ENCODE data around the gene FAM217B.

Gene FAM217B, protein sequence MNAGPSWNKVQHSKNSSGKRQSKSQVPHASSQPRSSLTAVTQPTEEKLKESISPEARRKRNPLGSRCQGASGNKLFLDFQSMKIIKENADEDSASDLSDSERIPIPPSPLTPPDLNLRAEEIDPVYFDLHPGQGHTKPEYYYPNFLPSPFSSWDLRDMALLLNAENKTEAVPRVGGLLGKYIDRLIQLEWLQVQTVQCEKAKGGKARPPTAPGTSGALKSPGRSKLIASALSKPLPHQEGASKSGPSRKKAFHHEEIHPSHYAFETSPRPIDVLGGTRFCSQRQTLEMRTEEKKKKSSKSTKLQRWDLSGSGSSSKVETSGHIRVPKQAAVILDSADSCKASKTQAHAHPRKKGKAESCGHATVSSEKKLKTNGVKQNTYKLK

DNA sequence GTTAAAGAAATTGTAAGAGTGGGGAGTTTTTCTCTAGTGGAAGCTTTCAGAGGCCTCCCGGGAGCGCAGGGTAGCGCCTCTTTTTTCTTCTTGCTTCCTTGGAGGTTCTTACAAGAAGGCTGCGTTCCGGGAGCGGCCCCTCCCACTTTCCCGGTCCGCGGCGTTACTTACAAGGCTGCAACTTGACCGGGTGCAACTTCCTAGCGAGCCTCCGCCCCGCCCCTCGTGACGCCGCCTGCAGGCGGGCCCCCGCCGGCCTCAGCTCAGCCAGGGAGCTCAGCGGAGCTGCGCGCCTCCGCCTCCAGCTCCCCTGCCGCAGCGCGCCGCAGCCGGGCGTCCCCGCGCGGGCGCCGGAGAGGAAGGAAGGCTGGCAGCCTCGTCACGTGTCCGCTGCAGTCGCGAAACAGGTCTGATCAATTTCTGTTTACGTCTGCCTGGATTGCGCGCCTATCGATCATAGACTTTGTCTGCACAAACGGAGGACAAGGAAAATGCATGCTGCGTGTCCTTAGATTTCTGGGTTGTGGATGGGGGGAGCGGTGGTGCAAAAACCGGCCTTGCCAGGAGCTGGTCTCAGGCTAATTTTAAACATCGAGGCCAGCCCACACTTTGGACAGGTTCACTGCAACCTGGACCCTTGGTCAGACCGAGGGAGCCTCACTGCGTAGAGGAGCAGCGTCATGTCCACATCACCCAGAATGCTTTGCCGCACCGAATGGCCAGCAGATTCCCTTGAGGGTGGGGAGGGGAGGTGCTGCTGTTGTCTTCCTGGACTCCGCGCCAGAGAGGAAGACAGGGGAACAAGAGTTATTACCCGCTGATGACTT lies at the start of gene FAM217B, which contains the start of gene PPP1R3D:
TSS of gene FAM217B (plus strand) at position 261 of the 827 bp plus-strand sequence. CDS start 3,555 bp downstream, outside the sequence.
TSS of gene PPP1R3D (minus strand) at position 177 of the 827 bp plus-strand sequence. CDS start 374 bp downstream, outside the sequence.
- peak; percentile 85 for DNase-seq (ENCODE audit: low spot score)
- peak; percentile 63 for FAIRE-seq

DNA sequence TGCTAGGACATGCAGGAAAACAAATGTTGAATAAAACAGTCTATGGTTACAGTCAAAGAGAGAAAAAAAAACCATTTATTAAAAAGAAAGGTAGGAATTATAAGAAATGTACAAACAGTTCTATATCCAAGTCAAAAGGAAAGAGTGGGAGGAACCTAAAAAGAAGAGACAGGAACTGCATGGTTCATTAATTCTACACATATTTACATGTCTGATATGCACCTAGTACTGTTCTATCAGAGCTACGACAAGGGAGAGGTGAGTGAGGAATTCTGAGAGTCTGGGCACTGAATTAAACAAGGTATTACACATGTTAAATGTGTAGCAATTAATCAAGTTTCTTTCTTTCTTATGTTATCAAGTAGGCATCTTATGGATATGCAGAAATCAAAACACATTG lies 48.6 kb upstream of the FAM217B start:
- no peak for FAIRE-seq
- no peak for DNase-seq (ENCODE audit: low spot score)

DNA sequence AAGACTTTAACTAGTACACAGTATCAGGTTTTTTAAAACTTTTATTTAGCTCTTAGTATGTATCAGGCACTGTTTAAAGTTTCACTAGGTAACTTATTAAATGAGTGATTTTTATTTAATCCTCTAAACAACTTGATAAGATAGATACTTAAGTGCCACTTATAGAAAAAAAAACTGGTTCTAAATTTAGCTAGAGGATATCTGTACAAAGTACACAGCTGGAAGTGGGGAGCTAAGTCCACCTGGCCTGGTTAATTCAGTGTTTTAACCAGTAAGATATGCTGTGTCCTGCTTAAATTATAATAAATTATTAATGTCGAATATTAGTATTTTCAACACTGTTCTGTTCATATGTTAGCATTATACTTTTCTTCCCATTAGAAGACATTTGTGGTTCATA lies 44.3 kb upstream of the FAM217B start:
- FAIRE-seq (no peak), DNase-seq (ENCODE audit: low spot score) (no peak)

DNA sequence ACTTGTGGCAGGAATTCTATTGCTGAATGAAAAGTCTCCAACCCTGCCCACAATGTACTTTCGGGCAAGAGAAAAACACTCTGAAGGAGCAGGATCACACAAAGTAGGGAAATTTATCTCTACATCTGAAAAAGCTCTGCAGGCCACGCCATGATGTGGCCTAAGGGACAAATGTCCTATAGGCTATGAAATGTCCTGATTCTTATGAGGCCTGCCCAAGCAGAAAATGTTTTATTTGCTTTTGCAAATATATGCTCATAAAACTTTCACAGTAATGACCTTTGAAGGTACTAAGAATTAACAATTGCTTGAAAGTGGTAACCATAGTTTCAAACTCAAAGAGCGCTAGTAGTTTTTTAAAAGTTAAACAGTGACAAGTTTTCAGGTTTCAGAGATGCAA lies 37.7 kb upstream of the FAM217B start:
- DNase-seq (ENCODE audit: low spot score) (no peak), FAIRE-seq (no peak)

DNA sequence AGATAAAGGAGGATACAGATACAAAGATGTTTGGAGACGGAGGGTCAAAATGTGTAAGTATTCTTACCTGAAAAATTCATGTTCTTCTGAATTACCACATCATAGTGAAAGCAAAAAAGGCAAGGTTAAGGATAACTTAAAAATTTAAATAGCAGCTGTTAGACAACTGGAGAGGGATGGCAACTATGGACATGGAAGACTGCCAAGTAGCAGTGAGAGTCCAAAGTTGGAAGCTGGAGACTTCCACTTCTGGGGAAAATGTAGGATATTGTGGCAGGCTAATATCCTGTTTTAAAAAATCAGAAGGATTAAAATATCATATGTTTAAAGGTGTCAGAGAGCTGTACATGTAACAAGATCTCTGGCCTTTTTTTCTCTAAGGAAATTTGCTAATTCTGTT lies 36.6 kb upstream of the FAM217B start:
- no peak for DNase-seq (ENCODE audit: low spot score)

DNA sequence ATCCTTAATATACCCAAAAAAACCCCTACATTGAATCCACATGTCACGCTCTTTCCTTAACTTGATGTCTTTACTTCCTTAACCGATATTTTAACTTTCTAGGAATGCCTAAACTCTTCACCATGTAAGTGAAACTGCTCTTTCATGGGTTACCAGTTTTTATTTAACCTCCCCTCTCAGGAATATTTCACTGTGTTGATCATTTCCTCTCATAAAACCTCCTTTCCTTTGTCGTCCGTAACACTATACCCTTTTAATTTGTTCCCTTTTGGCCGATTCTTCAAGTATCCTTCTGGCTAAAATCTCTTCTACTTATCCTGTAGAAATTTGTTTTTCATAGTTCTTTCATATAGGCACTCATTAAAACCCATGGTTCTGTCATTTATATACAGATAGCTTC lies 31.3 kb upstream of the FAM217B start:
- DNase-seq (ENCODE audit: low spot score) (no peak), FAIRE-seq (no peak)

More for the DNA sequence above, 36.6 kb upstream of the FAM217B start:
- FAIRE-seq: no peak

DNA sequence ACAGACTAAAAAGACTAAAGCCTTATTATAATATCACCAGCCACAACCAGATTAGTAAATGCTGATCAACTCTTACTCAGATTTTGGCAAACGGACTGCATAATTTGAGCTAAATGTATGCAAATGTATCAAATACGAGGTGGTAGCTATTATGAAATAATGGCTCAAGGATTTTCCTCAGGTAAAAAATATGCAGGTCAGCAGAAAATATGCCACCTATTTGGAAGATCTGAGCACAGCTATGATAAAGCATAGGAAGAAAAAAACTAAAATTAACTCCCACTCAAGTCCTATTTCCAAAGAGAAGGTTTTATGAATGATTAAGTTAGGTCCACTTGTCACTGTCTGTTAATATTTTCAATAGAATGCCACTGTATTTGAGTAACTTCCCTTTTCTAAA lies 29.1 kb upstream of the FAM217B start:
- FAIRE-seq (no peak), DNase-seq (ENCODE audit: low spot score) (no peak)

DNA sequence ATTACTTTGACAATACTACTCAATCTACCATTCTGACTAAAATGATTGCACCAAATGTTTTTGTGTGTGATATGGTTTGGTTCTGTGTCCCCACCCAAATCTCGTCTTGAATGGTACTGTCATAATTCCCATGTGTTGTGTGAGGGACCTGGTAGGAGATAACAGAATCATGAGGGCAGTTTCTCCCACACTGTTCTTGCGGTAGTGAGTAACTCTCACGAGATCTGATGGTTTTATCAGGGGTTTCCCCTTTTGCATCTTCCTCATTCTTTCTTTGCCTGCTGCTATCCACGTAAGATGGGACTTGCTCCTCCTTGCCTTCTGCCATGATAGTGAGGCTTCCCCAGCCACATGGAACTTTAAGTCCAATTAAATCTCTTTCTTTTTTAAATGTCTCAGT lies 27.6 kb upstream of the FAM217B start:
- no peak for DNase-seq (ENCODE audit: low spot score)
- FAIRE-seq: no peak

DNA sequence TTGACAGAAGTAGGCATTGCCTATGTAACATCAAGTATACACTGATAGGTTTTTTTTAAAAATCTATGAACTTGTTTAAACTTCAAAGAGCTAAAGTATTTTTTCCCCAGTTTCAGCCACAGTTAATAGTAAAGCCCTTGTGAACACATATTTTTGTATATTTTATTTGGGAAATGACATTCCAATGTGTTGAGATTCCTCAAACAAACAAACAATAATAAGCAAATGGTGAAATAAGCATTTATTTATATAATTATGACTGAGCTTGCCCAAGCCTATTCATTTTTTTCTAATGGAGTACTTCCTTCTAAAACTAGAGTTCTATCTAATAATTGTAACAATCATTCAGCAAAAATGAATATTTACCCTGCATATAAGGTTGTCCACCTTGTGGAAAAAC lies 19.2 kb upstream of the FAM217B start:
- no peak for FAIRE-seq
- no peak for DNase-seq (ENCODE audit: low spot score)

DNA sequence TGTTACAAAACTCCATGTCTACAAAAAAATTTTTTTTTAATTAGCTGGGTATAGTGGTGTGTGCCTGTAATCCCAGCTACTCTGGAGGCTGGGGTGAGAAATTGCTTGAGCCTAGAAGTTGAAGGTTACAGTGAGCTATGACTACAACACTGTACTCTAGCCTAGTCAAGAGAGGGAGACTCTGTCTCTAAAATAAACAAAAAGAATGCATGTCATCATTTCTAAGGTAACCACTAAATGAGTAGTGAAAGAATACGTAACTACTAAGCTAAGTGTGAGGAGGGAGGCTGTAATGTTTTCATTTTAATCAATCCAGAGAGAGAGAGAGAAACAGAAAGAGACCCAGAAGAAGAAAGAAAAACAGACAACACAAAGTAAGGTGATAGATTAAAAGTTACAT lies 16.7 kb upstream of the FAM217B start:
- DNase-seq (ENCODE audit: low spot score): no peak
- no peak for FAIRE-seq

DNA sequence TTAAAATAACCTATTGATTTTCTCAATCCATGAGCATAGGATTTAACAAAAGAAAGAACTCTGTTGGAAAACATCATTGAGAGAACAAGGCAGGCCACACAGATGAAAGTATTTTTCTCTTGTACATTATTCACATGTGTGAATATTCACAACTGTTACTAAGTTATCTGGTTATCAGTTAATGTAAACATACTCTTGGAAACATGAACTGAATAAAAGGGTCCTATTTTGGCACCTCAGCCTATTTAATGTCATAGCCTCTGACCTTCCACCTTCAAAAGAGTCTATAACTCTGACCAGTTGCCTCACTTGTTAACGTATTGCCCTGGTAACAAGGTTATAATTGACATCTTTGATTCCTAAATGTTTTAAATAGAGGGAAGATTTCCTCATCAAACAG lies 14.8 kb upstream of the FAM217B start:
- no peak for DNase-seq (ENCODE audit: low spot score)
- no peak for FAIRE-seq

DNA sequence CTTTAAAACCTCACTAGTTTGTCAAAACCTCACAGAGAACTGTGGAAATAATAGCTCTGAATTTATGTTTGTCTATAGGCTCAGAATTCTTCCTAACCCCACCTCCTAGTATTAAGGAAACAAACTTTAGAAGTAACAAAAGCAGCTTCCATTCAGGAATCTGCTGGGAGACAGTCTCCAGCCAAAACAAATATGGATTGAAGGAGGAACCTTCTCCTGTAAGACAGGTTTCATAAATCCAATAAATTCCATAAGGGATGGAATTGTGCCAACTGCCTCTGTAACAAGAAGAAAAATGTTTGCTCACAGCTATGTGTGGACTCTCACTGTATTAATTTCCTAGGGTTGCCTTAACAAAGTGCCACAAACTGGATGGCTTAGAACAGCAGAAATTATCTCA lies 14.3 kb upstream of the FAM217B start:
- no peak for DNase-seq (ENCODE audit: low spot score)
- FAIRE-seq: no peak

DNA sequence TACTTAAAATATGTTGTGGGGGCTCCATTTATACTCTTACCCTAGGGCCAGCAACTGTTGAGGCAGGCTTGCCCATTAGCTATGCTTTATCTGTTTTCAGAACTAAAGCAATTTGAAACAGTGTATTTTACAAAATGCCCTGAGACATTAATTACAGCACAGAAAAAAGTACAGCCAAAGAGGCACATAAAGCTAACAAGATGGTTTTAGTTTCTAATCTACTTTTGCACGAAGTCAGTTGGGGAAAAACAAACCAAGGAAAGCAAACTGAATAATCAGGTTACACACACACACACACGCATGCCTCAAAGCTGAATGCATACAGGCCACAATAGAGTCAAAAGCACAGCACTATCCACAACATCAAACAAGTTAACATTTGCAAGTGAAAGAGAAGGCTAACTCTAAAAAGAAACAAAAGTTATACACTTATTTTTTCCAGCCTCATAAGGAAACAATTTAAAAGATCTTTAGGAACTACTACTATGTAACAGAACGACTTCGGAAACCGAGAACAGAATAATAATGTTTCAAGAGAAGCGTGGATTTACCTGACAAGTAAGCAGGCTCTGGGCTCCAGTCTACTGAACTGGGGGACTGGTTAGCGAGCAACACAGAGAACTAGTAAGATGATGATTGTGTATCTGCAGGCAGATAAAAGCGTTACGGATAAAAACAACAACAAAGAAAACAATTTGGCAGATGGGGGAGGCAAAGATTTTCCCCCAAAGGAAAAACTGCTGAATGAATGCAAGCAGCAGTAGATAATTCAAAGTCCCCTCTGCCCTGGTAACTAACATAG lies 8.5 kb upstream of the FAM217B start:
- no peak for FAIRE-seq
- no peak for DNase-seq (ENCODE audit: low spot score)

DNA sequence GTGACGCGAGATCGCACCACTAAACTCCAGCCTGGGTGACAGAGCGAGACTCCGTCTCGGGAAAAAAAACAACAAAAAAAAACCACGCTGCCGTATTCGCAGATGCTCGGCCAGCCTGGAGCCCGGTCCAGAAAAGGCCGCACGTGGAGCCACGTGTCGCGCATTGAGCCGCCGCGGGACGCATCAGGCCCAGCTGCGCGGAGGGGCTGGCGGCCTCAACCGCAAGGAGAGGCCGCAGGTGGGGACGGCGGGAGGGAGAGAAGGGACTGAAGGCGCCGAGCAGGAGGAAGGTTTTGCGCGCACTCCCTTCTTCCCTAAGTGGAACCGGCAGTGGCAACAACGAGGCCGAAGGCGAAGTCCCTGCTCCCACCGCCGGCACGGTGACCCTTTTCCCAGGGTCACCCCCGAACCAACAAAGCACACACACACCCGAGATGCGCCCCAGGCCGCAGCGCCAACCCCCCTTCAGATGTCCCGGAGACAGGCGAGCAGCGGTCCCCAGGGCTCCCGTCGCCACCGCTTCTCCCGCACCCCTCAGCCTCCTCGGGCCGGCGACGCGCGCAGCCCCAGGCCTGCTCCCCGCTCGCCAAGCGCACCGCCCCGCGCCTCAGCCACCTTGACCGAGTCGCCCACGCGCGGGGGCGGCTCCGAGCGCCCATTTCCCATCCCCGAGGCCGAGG lies 7.4 kb upstream of the FAM217B start:
- FAIRE-seq (no peak), DNase-seq (ENCODE audit: low spot score) (no peak)

DNA sequence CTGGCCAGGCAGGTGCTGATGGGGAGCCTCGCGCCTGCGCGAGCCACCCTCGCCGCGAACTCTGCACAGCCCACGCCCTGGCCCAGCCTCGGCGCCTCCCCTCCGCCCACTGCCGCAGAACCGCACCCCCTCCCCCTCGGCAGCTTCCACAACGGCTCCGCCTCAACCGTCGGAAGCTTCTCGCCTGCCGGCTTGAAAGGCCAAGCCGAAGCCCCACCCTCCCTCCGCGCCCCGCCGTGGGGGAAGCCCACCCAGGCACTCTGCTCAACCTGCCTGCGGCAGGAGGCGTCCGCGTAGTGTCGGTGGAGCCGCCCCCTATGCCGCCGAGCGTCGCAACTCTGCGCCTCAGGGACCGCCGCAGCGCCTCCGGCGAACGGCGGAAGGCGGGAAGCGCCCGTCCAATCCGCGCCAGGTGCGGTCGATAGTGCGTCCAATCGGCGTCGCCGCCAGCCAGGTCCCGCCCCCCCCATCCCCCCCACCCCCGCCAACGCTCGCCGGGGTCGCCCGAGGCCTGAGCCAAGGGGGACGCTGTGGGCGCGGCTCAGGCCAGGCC lies 6.8 kb upstream of the FAM217B start, which contains the start of gene SYCP2:
TSS of gene SYCP2 (minus strand) at position 342 of the 553 bp plus-strand sequence. CDS start 11,224 bp downstream, outside the sequence.
- FAIRE-seq (no peak), DNase-seq (ENCODE audit: low spot score) (no peak)

DNA sequence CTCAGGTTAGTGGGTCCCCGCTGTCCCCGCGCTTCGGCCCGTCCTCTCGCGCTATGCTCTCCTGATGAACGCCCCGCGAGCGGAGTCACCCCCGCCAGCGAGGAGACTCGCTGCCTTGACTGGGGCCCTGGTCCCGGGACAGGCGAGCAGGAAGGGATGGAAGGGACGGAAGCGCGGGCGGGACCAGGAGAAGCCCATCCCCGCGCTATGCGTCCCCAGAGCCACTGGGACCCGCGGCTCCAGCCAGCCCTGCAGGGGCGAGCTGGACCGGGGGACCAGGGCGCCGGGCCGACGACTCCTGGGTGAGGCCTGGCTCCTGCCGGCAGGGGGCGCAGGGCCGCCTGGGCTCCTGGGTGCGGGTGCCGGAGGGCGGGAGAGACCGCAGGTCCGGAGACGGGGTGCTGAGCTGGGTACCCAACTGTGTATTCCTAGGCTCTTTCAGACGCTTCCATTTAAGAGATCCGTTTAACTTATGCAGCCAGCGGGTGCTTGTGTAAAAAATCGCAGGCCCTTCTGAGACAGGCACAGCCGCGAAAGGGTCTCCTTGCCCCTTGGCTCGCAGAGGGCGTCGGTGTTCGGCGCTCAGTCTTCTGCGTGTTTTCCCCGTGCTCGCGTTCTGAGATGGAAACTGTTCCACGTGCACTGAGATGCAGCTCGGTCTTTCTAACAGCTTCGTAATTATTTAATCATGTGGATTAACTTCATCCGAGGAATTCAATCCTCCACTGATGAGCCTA lies 6.2 kb upstream of the FAM217B start:
- no peak for FAIRE-seq
- peak; percentile 9 for DNase-seq (ENCODE audit: low spot score)

DNA sequence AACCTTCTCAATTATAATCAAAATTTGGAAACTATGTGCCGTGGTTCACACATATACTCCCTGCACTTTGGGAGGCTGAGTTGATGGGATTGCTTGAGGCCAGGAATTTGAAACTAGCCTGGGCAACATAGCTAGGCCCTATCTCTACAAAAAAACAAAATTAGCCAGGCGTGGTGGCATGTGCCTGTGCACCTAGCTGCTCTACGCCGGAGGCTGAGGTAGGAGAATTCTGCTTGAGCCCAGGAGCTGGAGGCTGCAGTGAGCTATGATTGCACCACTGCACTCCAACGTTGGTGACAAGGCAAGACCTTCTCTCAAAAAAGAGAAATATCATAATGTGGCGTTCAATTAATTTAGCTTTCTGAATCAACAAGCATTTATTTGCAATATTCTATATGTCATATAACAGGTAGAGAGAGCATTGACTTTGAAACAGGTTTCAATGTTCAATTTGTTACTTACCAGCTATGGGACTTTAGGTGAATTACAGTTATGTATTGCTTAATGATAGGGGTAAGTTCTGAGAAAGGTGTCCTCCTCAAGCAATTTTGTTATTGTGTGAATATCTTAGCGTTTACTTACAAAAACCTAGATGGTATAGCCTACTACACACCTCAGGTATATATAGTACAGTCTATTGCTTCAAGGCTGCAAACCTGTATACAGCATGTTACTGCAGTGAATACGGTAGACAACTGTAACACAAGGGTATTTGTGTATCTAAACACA lies 4.6 kb upstream of the FAM217B start:
- no peak for DNase-seq (ENCODE audit: low spot score)
- no peak for FAIRE-seq

DNA sequence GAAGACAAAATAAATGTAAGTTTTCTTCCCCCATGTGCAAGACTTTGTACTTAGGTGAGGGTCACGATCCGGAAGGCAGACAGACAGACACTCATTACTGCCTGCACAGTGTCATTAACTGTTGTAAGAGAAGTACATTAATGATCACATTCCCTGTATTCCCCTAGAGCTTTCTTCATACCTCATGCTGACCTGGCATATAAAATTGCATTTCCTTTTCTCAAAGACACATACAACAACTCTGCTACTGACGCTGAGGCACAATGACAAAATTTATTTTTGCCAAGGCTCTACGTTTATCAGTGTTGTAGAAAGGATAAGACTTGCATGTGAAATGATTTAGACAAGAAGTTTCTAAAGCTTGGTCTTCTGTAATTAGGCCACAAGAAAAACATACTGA lies 3.8 kb upstream of the FAM217B start:
- FAIRE-seq: no peak
- no peak for DNase-seq (ENCODE audit: low spot score)

DNA sequence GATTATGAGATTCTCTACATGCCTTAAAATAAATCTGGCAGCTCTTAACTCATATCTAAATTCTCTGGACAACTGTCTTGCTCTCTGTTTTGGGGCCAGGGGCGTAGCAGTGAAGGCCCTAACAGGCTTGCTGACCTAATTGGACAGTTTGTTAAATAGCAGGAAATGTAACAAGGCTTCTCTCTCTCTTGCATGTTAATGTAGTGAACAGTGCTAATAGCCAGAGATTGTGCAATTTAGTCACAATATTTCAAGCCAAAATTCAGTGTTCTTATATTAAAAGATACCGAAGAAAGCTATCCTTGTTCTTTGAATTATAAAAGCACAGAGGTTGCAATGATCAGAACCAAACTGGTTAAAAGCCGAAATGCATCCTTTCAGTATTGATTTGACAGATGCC lies 3.0 kb upstream of the FAM217B start:
- DNase-seq (ENCODE audit: low spot score): no peak

More for the DNA sequence above, 3.0 kb upstream of the FAM217B start:
- FAIRE-seq: no peak
